Caki2 (cell line): ENCODE measurements around the gene TEX36. TPM values are rescaled to one million over a fixed set of nuclear protein-coding genes. Genes with fewer than 3 reads are reported as not detected.
A peak's percentile ranks its signal among the peaks of the same experiment; 100 is the strongest.
"Not testable (repeated sequence)": the region's sequence is repeated elsewhere in the genome, so short reads cannot be mapped to it uniquely, and the experiment has no call there.

ENCODE experiments used
- DNase-seq: peaks from one replicate; pipeline ENCODE4 v3.0.0-alpha.2; 2015; ENCODE audit warnings: low read depth
- in situ Hi-C: cut with HindIII; loops from 2 replicates; pipeline ENCODE4 v1.10.0; 2016; ENCODE audit warnings: low sequenced_read_pairs, low pct_unique_long_range_greater_than_20kb, mixed read lengths
- total RNA-seq: library from RNA; depleted of rRNA; stranded (reverse); fragments of >200 nt; shearing (Covaris generic); gene quantifications from 2 replicates; pipeline ENCODE4 v1.2.3, GENCODE V29; 2014; ENCODE audit warnings: low replicate concordance

Gene TEX36
- total RNA-seq, 1 experiment from 2014 or later, result not detected

- DNase-seq, result no peak
- in situ Hi-C loops, result no loop called here
Observed at GRCh38 chr10:125694883-125695282, 11.9 kb upstream of the TEX36 start.

GRCh38 chr10:125693524-125693847, 10.5 kb upstream of the TEX36 start:
- in situ Hi-C loops, result no loop called here
- DNase-seq, result no peak

GRCh38 chr10:125692601-125693523, 9.9 kb upstream of the TEX36 start:
- DNase-seq, result no peak
- in situ Hi-C loops, result no loop called here

- in situ Hi-C loops, result no loop called here
Observed at GRCh38 chr10:125692196-125692595, 9.2 kb upstream of the TEX36 start.

GRCh38 chr10:125691160-125691981, 8.4 kb upstream of the TEX36 start:
- in situ Hi-C loops, result no loop called here
- DNase-seq, result peak; percentile 69

More at GRCh38 chr10:125692196-125692595, 9.2 kb upstream of the TEX36 start:
- no peak for DNase-seq

- no peak for DNase-seq
- in situ Hi-C loops, result no loop called here
Observed at GRCh38 chr10:125689955-125690569, 7.1 kb upstream of the TEX36 start.

GRCh38 chr10:125687507-125688185, 4.7 kb upstream of the TEX36 start:
- in situ Hi-C loops, result no loop called here
- DNase-seq, result no peak

GRCh38 chr10:125684581-125684980, 1.6 kb upstream of the TEX36 start:
- in situ Hi-C loops, result no loop called here
- DNase-seq, result no peak

GRCh38 chr10:125683821-125684220, 858 bp upstream of the TEX36 start:
- in situ Hi-C loops, result no loop called here
- DNase-seq, result no peak

GRCh38 chr10:125679436-125679835, 3.5 kb downstream of the TEX36 start:
- DNase-seq, result no peak
- in situ Hi-C loops, result no loop called here

GRCh38 chr10:125672884-125673283, 10.1 kb downstream of the TEX36 start:
- in situ Hi-C loops, result no loop called here
- DNase-seq, result no peak

GRCh38 chr10:125662584-125662983, 20.4 kb downstream of the TEX36 start:
- DNase-seq, result peak; percentile 4
- in situ Hi-C loops, result no loop called here

GRCh38 chr10:125661941-125662515, 20.9 kb downstream of the TEX36 start:
- in situ Hi-C loops, result no loop called here
- peak; percentile 22 for DNase-seq

GRCh38 chr10:125661431-125661940, 21.5 kb downstream of the TEX36 start:
- DNase-seq, result no peak
- in situ Hi-C loops, result no loop called here

GRCh38 chr10:125659071-125659470, 23.9 kb downstream of the TEX36 start:
- in situ Hi-C loops, result no loop called here
- DNase-seq, result no peak

GRCh38 chr10:125656523-125656922, 26.4 kb downstream of the TEX36 start:
- DNase-seq, result no peak
- in situ Hi-C loops, result no loop called here

GRCh38 chr10:125653113-125653512, 29.9 kb downstream of the TEX36 start:
- in situ Hi-C loops, result not testable (repeated sequence)

GRCh38 chr10:125646311-125646710, 36.7 kb downstream of the TEX36 start:
- in situ Hi-C loops, result no loop called here
- DNase-seq, result no peak

More at GRCh38 chr10:125653113-125653512, 29.9 kb downstream of the TEX36 start:
- DNase-seq, result not testable (repeated sequence)
